ENCODE results near the gene SMAP1.

SMAP1 gene

DNA sequence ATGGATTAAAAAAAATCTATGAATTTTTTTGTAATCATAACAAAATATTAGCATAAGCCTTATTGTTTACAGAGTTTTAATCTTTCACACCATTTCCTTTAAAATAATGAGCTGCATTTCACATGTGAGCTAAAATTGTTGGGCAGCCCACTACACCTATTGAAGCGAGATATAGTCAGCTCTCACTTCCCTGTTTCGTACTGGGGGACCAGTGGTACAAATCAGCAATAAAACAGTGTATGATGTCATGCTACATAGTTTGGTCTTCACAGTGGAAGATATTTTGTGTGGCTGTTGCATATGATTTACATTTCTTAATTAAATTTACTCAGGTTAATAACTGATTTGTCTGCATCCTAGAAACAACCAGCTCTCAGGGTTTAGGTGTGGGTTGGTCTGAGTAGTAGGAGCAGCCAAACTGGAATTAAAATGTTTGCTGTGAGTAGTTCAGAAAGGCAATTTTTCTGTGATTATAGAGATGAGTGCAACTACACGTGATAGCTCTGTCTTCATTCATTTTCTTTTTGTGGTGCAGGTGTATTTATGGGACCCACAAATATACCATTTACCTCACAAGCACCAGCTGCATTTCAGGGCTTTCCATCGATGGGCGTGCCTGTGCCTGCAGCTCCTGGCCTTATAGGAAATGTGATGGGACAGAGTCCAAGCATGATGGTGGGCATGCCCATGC lies 189.8 kb downstream of the SMAP1 start:
- no peak overlapping the region for H3K4me3 ChIP-seq (ENCODE audit: low read length)
- WGBS (ENCODE audit: insufficient coverage, insufficient read length), result no CpG with 5 or more reads among the region's 5 CpGs
- H3K27ac ChIP-seq (ENCODE audit: low read length), result no peak overlapping the region
- H3K27me3 ChIP-seq (ENCODE audit: control insufficient read depth, insufficient read depth, low read length), result no peaks in the 10 kb centered on the region
- H3K36me3 ChIP-seq (ENCODE audit: control insufficient read depth, insufficient read depth, low read length), result no peaks in the 10 kb centered on the region
- no peak for DNase-seq (ENCODE audit: low read depth, low spot score)
- H3K4me1 ChIP-seq (ENCODE audit: control insufficient read depth, insufficient read depth, low read length), result no peaks in the 10 kb centered on the region
- no peaks in the 10 kb centered on the region for H3K9me3 ChIP-seq (ENCODE audit: control insufficient read depth, insufficient read depth, low read length)

DNA sequence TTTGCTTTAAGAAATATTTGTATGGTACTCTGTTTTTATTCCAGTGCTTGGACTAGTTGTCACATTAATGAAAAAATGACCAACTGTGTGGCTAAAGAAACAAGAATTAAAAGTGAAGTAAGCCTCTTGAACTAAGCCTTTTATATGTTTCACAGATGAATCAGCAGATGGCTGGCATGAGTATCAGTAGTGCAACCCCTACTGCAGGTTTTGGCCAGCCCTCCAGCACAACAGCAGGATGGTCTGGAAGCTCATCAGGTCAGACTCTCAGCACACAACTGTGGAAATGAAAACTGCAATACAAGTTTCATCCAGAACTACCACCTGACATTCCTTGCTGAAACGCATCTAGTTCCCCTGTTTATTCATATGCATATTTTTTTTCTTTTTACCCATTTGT lies 192.4 kb downstream of the SMAP1 start:
- Histone ChIP-seq H3K36me3 (ENCODE audit: control insufficient read depth, insufficient read depth, low read length) (no peaks in the 10 kb centered on the region), H3K27ac (ENCODE audit: low read length) (no peak overlapping the region), H3K4me3 (ENCODE audit: low read length) (no peak overlapping the region), H3K9me3 (ENCODE audit: control insufficient read depth, insufficient read depth, low read length) (no peaks in the 10 kb centered on the region), H3K27me3 (ENCODE audit: control insufficient read depth, insufficient read depth, low read length) (no peaks in the 10 kb centered on the region), H3K4me1 (ENCODE audit: control insufficient read depth, insufficient read depth, low read length) (no peaks in the 10 kb centered on the region)
- WGBS (ENCODE audit: insufficient coverage, insufficient read length), result no CpG with 5 or more reads among the region's 1 CpG
- DNase-seq (ENCODE audit: low read depth, low spot score), result no peak

DNA sequence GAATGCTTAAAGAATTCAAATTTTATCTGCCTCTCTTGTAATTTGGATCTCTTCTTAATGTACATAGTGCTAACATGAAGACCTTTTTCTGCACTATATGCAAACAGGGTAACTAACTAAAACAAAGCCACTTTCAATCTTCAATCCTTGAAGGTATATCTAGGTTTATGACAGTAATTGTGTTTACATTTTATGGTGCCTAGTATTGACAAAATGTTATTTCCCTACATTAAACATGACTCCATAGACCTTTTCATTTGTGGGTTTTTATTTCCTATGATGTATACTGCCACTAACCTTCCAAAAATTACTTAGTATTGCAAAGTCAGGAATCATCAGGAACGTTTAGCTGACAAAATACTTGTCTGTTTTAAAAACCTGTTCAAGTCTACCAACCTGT lies 193.2 kb downstream of the SMAP1 start:
- Histone ChIP-seq H3K36me3 (ENCODE audit: control insufficient read depth, insufficient read depth, low read length) (no peaks in the 10 kb centered on the region), H3K27ac (ENCODE audit: low read length) (no peak overlapping the region), H3K4me1 (ENCODE audit: control insufficient read depth, insufficient read depth, low read length) (no peaks in the 10 kb centered on the region), H3K27me3 (ENCODE audit: control insufficient read depth, insufficient read depth, low read length) (no peaks in the 10 kb centered on the region), H3K4me3 (ENCODE audit: low read length) (no peak overlapping the region), H3K9me3 (ENCODE audit: control insufficient read depth, insufficient read depth, low read length) (no peaks in the 10 kb centered on the region)
- no peak for DNase-seq (ENCODE audit: low read depth, low spot score)
- WGBS (ENCODE audit: insufficient coverage, insufficient read length), result no CpG with 5 or more reads among the region's 1 CpG

DNA sequence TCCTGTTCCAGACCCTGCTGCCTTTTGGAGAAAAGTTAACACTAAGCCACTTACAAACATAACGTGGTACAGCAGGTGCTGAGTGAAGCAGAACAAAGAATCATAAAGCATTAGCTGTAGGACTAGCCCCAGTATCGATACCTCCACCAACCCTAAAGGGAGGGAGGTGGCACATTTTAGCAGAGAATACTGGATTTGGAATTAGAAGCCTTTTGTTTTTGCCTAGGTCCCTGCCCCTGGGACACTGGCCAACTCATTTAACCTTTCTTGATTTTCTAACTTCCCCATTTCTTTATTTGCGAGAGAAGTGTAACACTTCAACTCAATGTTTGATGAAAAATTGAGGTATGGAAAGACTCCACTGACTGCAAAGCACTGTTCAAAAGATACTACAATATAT lies 195.7 kb downstream of the SMAP1 start:
- no peak for DNase-seq (ENCODE audit: low read depth, low spot score)
- H3K27ac ChIP-seq (ENCODE audit: low read length), result no peak overlapping the region
- H3K9me3 ChIP-seq (ENCODE audit: control insufficient read depth, insufficient read depth, low read length), result no peaks in the 10 kb centered on the region
- H3K4me1 ChIP-seq (ENCODE audit: control insufficient read depth, insufficient read depth, low read length), result no peaks in the 10 kb centered on the region
- H3K36me3 ChIP-seq (ENCODE audit: control insufficient read depth, insufficient read depth, low read length), result no peaks in the 10 kb centered on the region
- no peak overlapping the region for H3K4me3 ChIP-seq (ENCODE audit: low read length)
- WGBS (ENCODE audit: insufficient coverage, insufficient read length), result no CpG with 5 or more reads among the region's 3 CpGs
- H3K27me3 ChIP-seq (ENCODE audit: control insufficient read depth, insufficient read depth, low read length), result no peaks in the 10 kb centered on the region

DNA sequence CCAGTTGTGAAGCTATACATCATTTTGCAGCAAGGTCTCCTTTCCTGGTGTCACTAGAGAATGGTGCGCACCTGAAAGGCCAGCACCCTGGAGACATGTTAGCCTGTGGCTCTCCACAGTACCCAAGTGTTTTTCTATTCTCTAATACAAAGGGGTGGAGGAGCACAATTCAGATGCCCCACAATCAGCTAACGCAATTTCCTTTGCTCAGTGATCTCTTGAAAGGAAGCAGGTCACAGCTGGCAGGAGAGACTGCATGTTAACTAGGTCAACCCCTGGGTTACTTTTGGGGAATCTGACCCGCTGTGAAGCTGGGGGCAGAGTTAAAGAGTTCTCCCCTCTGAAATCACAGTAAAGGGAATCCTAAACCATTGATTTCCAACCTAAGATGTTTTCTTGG lies 196.7 kb downstream of the SMAP1 start:
- H3K4me3 ChIP-seq (ENCODE audit: low read length), result no peak overlapping the region
- no peak overlapping the region for H3K27ac ChIP-seq (ENCODE audit: low read length)
- H3K9me3 ChIP-seq (ENCODE audit: control insufficient read depth, insufficient read depth, low read length), result no peaks in the 10 kb centered on the region
- no peaks in the 10 kb centered on the region for H3K4me1 ChIP-seq (ENCODE audit: control insufficient read depth, insufficient read depth, low read length)
- H3K27me3 ChIP-seq (ENCODE audit: control insufficient read depth, insufficient read depth, low read length), result no peaks in the 10 kb centered on the region
- DNase-seq (ENCODE audit: low read depth, low spot score), result no peak
- no peaks in the 10 kb centered on the region for H3K36me3 ChIP-seq (ENCODE audit: control insufficient read depth, insufficient read depth, low read length)
- WGBS (ENCODE audit: insufficient coverage, insufficient read length), result no CpG with 5 or more reads among the region's 3 CpGs

DNA sequence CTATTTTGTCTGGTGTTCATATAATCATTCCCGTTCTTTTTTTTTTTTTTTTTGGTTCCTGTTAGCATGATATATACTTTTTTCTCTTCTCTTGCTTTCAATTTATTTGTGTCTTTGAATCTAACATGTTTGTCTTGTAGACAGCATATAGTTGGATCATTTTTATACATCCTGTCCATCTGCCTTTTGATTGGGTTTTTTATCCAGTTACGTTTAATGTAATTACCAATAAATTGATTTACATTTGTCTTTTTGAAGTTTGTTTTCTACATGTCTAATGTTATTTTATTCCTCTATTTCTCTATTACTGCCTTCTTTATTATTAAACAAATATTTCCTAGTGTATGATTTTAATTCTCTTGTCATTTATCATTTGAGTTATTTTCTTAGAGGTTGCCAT lies 204.8 kb downstream of the SMAP1 start:
- Histone ChIP-seq H3K4me1 (ENCODE audit: control insufficient read depth, insufficient read depth, low read length) (no peaks in the 10 kb centered on the region), H3K27me3 (ENCODE audit: control insufficient read depth, insufficient read depth, low read length) (no peaks in the 10 kb centered on the region), H3K4me3 (ENCODE audit: low read length) (no peak overlapping the region), H3K9me3 (ENCODE audit: control insufficient read depth, insufficient read depth, low read length) (no peaks in the 10 kb centered on the region), H3K27ac (ENCODE audit: low read length) (no peak overlapping the region), H3K36me3 (ENCODE audit: control insufficient read depth, insufficient read depth, low read length) (no peaks in the 10 kb centered on the region)
- WGBS (ENCODE audit: insufficient coverage, insufficient read length), result no CpG with 5 or more reads among the region's 2 CpGs
- DNase-seq (ENCODE audit: low read depth, low spot score), result no peak

DNA sequence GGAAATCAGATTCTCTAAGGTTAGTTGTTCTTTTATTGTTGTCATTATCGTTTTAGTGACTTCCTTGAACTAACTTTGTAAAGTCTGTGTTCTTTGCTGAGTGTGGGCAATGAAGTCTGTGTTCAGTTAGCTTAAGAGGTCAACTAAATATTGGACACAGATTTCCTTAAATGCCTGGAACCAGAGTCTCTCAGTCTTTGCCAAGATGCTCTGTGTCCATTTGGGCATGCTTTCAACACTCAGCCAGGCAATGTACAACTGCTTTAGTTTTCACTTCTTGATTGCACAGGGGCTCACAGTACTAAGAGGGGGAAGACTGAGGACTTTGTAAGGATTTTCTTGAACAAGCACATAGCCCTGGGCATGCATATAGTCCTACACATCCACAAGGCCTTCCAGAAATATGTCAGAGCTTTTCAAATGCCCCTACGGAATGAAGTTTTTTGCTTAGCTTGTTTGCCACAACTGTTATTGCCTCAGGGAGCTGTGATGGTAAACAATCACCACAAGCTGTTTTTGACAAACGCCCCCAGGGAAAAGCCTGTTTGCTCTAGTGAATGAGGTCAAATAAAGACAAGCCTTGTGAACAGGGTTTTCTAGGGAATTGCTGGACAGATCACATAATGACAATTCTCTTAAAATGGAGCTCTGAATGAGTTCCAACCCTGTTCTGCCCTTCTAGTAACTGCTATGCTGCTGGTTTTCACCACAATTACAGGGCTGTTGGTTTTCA lies 206.7 kb downstream of the SMAP1 start:
- no peak for DNase-seq (ENCODE audit: low read depth, low spot score)
- no peak overlapping the region for H3K27ac ChIP-seq (ENCODE audit: low read length)
- H3K4me1 ChIP-seq (ENCODE audit: control insufficient read depth, insufficient read depth, low read length), result no peaks in the 10 kb centered on the region
- no peaks in the 10 kb centered on the region for H3K36me3 ChIP-seq (ENCODE audit: control insufficient read depth, insufficient read depth, low read length)
- H3K4me3 ChIP-seq (ENCODE audit: low read length), result no peak overlapping the region
- no peaks in the 10 kb centered on the region for H3K9me3 ChIP-seq (ENCODE audit: control insufficient read depth, insufficient read depth, low read length)
- WGBS (ENCODE audit: insufficient coverage, insufficient read length), result no CpG with 5 or more reads among the region's 3 CpGs
- no peaks in the 10 kb centered on the region for H3K27me3 ChIP-seq (ENCODE audit: control insufficient read depth, insufficient read depth, low read length)

DNA sequence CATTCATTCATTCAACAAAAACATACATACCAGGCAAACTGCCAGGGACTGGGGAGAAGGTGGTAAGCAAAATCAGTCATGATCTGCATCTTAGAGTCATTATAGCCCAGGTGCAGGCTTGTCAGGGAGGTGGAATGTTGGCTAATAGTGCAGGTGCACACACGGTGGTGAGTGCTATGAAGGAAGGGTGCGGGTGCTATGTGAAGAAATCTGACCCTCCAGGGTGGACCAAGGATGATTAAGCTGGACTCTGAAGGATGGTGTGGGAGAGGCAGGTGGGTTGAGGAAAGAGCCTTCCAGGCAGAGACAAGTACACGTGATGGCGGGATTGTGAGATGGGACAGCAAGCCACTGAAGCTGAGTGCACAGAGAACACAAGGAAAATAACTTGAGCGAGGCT lies 211.8 kb downstream of the SMAP1 start:
- Histone ChIP-seq H3K36me3 (ENCODE audit: control insufficient read depth, insufficient read depth, low read length) (no peaks in the 10 kb centered on the region), H3K27me3 (ENCODE audit: control insufficient read depth, insufficient read depth, low read length) (no peaks in the 10 kb centered on the region), H3K27ac (ENCODE audit: low read length) (no peak overlapping the region), H3K9me3 (ENCODE audit: control insufficient read depth, insufficient read depth, low read length) (no peaks in the 10 kb centered on the region; the same call in 1 of the 2 replicates), H3K4me1 (ENCODE audit: control insufficient read depth, insufficient read depth, low read length) (peaks cover under 1% of the 10 kb centered on the region; the same call in 1 of the 2 replicates), H3K4me3 (ENCODE audit: low read length) (no peak overlapping the region)
- no CpG with 5 or more reads among the region's 5 CpGs for WGBS (ENCODE audit: insufficient coverage, insufficient read length)
- DNase-seq (ENCODE audit: low read depth, low spot score), result no peak

DNA sequence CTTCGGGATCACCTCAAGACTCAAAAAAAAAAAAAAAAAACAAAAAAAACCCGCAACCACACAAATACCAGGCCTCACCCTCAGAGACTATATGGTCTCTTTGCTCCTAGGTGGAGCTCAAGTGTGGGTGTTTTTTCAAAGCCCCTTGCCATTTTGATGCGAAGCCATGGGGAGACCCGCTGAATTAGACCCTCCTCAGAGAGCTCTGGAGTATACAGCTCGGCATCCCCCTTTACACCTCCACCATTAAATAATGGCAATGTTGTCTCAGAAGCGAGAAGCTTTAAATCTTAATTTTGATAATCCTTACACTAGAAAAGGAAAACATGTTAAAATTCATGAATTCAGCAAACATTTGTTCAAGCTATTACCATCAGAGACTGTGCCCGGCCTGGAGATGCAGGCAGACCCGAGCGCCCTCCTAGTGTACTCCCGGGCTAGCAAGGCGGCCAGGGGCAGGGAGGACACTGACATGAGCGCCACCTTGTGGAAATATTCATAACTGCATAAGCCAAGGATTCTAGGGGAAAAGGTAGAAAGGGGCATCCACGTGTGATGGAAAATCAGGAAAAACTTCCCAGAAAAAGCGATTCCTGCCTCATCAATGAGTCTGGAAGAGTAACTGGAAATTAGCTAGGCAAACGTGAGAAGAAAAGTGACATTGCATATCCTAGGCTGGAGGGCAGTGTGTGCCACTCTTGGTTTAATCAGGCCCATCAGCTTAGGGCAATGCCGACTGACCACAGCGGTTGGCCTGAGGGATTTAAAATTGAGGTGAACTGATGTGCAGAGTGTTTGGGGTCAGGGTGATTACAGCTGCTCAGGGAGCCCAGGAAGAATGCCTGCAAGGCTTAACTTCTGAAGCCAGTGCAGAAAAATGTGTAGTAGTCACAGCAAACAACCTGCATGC lies 216.6 kb downstream of the SMAP1 start:
- peak; percentile 60 for DNase-seq (ENCODE audit: low read depth, low spot score)
- no CpG with 5 or more reads among the region's 17 CpGs for WGBS (ENCODE audit: insufficient coverage, insufficient read length)
- H3K27ac ChIP-seq (ENCODE audit: low read length), result no peak overlapping the region
- no peaks in the 10 kb centered on the region for H3K27me3 ChIP-seq (ENCODE audit: control insufficient read depth, insufficient read depth, low read length)
- H3K4me3 ChIP-seq (ENCODE audit: low read length), result no peak overlapping the region
- no peaks in the 10 kb centered on the region for H3K36me3 ChIP-seq (ENCODE audit: control insufficient read depth, insufficient read depth, low read length)
- H3K4me1 ChIP-seq (ENCODE audit: control insufficient read depth, insufficient read depth, low read length), result peaks cover 5% of the 10 kb centered on the region; the same call in 1 of the 2 replicates
- no peaks in the 10 kb centered on the region; the same call in 1 of the 2 replicates for H3K9me3 ChIP-seq (ENCODE audit: control insufficient read depth, insufficient read depth, low read length)

DNA sequence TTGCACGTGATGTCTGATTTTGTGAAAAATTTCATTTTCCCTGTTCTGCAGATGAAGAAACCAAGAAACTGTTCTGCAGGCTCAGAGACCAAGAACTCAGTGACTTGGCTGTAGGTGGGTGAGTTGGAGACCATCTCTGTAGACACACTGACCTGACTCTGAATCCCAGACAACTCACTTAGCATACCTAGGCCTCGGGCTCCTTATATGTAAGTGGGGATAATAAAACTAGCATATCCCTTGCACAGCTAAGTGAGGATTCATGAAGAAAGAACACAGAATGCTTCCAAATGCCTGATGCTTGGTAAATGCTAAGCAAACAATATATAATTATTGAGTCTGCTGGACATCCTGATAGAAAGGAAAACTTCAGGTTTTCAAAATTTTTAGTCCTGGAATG lies 218.4 kb downstream of the SMAP1 start:
- peaks cover 5% of the 10 kb centered on the region; the same call in 1 of the 2 replicates for H3K4me1 ChIP-seq (ENCODE audit: control insufficient read depth, insufficient read depth, low read length)
- H3K27ac ChIP-seq (ENCODE audit: low read length), result no peak overlapping the region
- no peaks in the 10 kb centered on the region; the same call in 1 of the 2 replicates for H3K9me3 ChIP-seq (ENCODE audit: control insufficient read depth, insufficient read depth, low read length)
- H3K4me3 ChIP-seq (ENCODE audit: low read length), result no peak overlapping the region
- no peaks in the 10 kb centered on the region for H3K27me3 ChIP-seq (ENCODE audit: control insufficient read depth, insufficient read depth, low read length)
- WGBS (ENCODE audit: insufficient coverage, insufficient read length), result no CpG with 5 or more reads among the region's 2 CpGs
- DNase-seq (ENCODE audit: low read depth, low spot score), result no peak
- H3K36me3 ChIP-seq (ENCODE audit: control insufficient read depth, insufficient read depth, low read length), result no peaks in the 10 kb centered on the region
